A673 (cell line): ENCODE data around the gene STAG1.

Experiments
- CTCF ChIP-seq: fragments of 300-800, 200-600 bp; sonication (generic); conservative IDR thresholded peaks from 2 replicates; pipeline ENCODE4 v1.5.1; 2017; ENCODE audit warnings: low read depth, mild to moderate bottlenecking, antibody characterized with exemption, low read length, moderate library complexity, mixed read lengths
- EZH2 ChIP-seq: fragments of 200-600 bp; sonication (generic); IDR thresholded peaks from 2 replicates; pipeline ENCODE4 v1.6.1; 2017; ENCODE audit warnings: borderline replicate concordance, low read depth, mild to moderate bottlenecking, mixed read lengths, antibody characterized with exemption, low read length; ENCODE audit not compliant: poor library complexity, severe bottlenecking

DNA sequence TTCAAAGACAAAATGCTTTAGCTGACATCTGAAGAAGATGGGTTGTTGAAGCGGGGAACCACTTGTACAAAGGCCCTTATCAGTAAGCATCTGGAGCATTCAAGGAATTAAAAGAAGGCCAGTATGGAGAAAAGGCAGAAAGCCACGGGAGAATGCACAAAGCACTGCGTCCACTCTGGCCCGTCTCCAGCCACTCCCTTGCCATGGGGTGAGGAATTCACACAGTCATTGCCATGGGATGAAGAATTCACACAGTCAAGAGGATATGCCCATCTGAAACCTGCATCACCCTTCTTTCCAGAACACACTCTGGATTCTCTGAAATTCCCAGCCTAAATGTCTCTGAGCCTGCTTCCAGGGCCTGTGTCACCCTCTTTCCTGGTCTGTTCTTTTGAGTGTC lies 26.7 kb upstream of the STAG1 start:
- TF ChIP-seq CTCF (no peak), EZH2 (no peak)
